T-helper 17 cell (primary cell): ENCODE results near the gene TARBP2. TPM values are rescaled to one million over a fixed set of nuclear protein-coding genes. Genes with fewer than 3 reads are reported as not detected.
"Not testable (repeated sequence)": the region's sequence is repeated elsewhere in the genome, so short reads cannot be mapped to it uniquely, and the experiment has no call there.

Source experiments
- ATAC-seq: fragments of 150-1000 bp; cut with Tn5 transposase; 2 replicates; pipeline ENCODE4 v1.10.0; 2021; ENCODE audit warnings: mild to moderate bottlenecking, moderate library complexity
- DNase-seq, 3 donors: peaks; one replicate each; pipeline versions ENCODE4 v3.0.0 to v3.0.0-alpha.2; 2020 to 2021
- H3K9me3 ChIP-seq: one replicate; pipeline ENCODE4 v1.7.0; 2013; ENCODE audit warnings: low read length, mild to moderate bottlenecking; ENCODE audit not compliant: control insufficient read depth, poor library complexity, severe bottlenecking
- H3K27ac Mint-ChIP-seq: one replicate; pipeline ENCODE4 v1.8.0; 2022; ENCODE audit warnings: mild to moderate bottlenecking, moderate library complexity, mixed read lengths
- H3K27me3 Mint-ChIP-seq: one replicate; pipeline ENCODE4 v1.8.0; 2022; ENCODE audit warnings: mixed read lengths
- H3K36me3 Mint-ChIP-seq: one replicate; pipeline ENCODE4 v1.8.0; 2022; ENCODE audit warnings: low read depth, mixed read lengths
- H3K4me1 Mint-ChIP-seq: one replicate; pipeline ENCODE4 v1.8.0; 2022; ENCODE audit warnings: mild to moderate bottlenecking, mixed read lengths
- H3K4me3 Mint-ChIP-seq: one replicate; pipeline ENCODE4 v1.8.0; 2022; ENCODE audit warnings: mild to moderate bottlenecking, moderate library complexity, mixed read lengths
- total RNA-seq, 4 donors: library from RNA in 2 of 4; stranded (reverse) in 2 of 4; gene quantifications; one replicate each; pipeline ENCODE4 v1.2.3 and lab custom pipeline; 2022 to 2026

Gene TARBP2
- total RNA-seq, 2 donors from 2014 or later = 28.4 to 29.3 TPM

- not testable (repeated sequence) for ATAC-seq, H3K9me3 ChIP-seq, H3K36me3 Mint-ChIP-seq, DNase-seq, H3K4me3 Mint-ChIP-seq, H3K27me3 Mint-ChIP-seq
- peak overlapping the region; percentile 90 for H3K27ac Mint-ChIP-seq
- H3K4me1 Mint-ChIP-seq = peaks cover 17% of the 10 kb centered on the region
These were observed 19.6 kb upstream of the TARBP2 start for GRCh38 chr12:53481458-53481857.

GRCh38 chr12:53481939-53482586, 19.0 kb upstream of the TARBP2 start:
- peak overlapping the region; percentile 90 for H3K27ac Mint-ChIP-seq
- ATAC-seq = peak; percentile 65
- DNase-seq = no peak
- H3K4me1 Mint-ChIP-seq = peaks cover 14% of the 10 kb centered on the region
- H3K9me3 ChIP-seq = no peaks in the 10 kb centered on the region
- no peaks in the 10 kb centered on the region for H3K27me3 Mint-ChIP-seq
- peaks cover 4% of the 10 kb centered on the region for H3K36me3 Mint-ChIP-seq
- H3K4me3 Mint-ChIP-seq = no peak overlapping the region

GRCh38 chr12:53482626-53483168, 18.4 kb upstream of the TARBP2 start:
- DNase-seq (no peak), ATAC-seq (no peak)
- H3K27ac Mint-ChIP-seq = peak overlapping the region; percentile 90
- H3K36me3 Mint-ChIP-seq = peaks cover 4% of the 10 kb centered on the region
- H3K4me1 Mint-ChIP-seq = peaks cover 17% of the 10 kb centered on the region
- no peaks in the 10 kb centered on the region for H3K9me3 ChIP-seq
- peak overlapping the region; percentile 66 for H3K4me3 Mint-ChIP-seq
- H3K27me3 Mint-ChIP-seq = no peaks in the 10 kb centered on the region

GRCh38 chr12:53483225-53483978, 17.7 kb upstream of the TARBP2 start:
- peaks cover 17% of the 10 kb centered on the region for H3K4me1 Mint-ChIP-seq
- H3K4me3 Mint-ChIP-seq = peak overlapping the region; percentile 66
- DNase-seq (no peak), ATAC-seq (no peak)
- no peaks in the 10 kb centered on the region for H3K9me3 ChIP-seq
- H3K27me3 Mint-ChIP-seq = no peaks in the 10 kb centered on the region
- peak overlapping the region; percentile 90 for H3K27ac Mint-ChIP-seq
- H3K36me3 Mint-ChIP-seq = peaks cover 4% of the 10 kb centered on the region

- H3K27ac Mint-ChIP-seq = peak overlapping the region; percentile 90
- DNase-seq = no peak
- no peak overlapping the region for H3K4me3 Mint-ChIP-seq
- no peak for ATAC-seq
- peaks cover 4% of the 10 kb centered on the region for H3K36me3 Mint-ChIP-seq
- no peaks in the 10 kb centered on the region for H3K27me3 Mint-ChIP-seq
- H3K9me3 ChIP-seq = no peaks in the 10 kb centered on the region
- peaks cover 17% of the 10 kb centered on the region for H3K4me1 Mint-ChIP-seq
These were observed 17.1 kb upstream of the TARBP2 start for GRCh38 chr12:53483979-53484377.

- Mint-ChIP-seq H3K4me1 (peaks cover 18% of the 10 kb centered on the region), H3K36me3 (peaks cover 4% of the 10 kb centered on the region), H3K27ac (peak overlapping the region; percentile 90), H3K27me3 (no peaks in the 10 kb centered on the region), H3K4me3 (no peak overlapping the region)
- H3K9me3 ChIP-seq = no peaks in the 10 kb centered on the region
- ATAC-seq (no peak), DNase-seq (no peak)
These were observed 16.2 kb upstream of the TARBP2 start for GRCh38 chr12:53484686-53485575.

- no peaks in the 10 kb centered on the region for H3K9me3 ChIP-seq
- DNase-seq (no peak), ATAC-seq (no peak)
- peaks cover 4% of the 10 kb centered on the region for H3K36me3 Mint-ChIP-seq
- no peaks in the 10 kb centered on the region for H3K27me3 Mint-ChIP-seq
- peak overlapping the region; percentile 90 for H3K27ac Mint-ChIP-seq
- peak overlapping the region; percentile 71 for H3K4me3 Mint-ChIP-seq
- H3K4me1 Mint-ChIP-seq = peaks cover 17% of the 10 kb centered on the region
These were observed 14.9 kb upstream of the TARBP2 start for GRCh38 chr12:53485955-53486735.

GRCh38 chr12:53486736-53487487, 14.2 kb upstream of the TARBP2 start:
- Mint-ChIP-seq H3K27me3 (no peaks in the 10 kb centered on the region), H3K4me1 (peaks cover 17% of the 10 kb centered on the region), H3K27ac (peak overlapping the region; percentile 67), H3K36me3 (peaks cover 2% of the 10 kb centered on the region), H3K4me3 (peak overlapping the region; percentile 71)
- DNase-seq (no peak), ATAC-seq (no peak)
- no peaks in the 10 kb centered on the region for H3K9me3 ChIP-seq

GRCh38 chr12:53489242-53489864, 11.7 kb upstream of the TARBP2 start:
- no peak for ATAC-seq
- Mint-ChIP-seq H3K27me3 (no peaks in the 10 kb centered on the region), H3K4me3 (no peak overlapping the region), H3K4me1 (peaks cover 30% of the 10 kb centered on the region), H3K36me3 (no peaks in the 10 kb centered on the region), H3K27ac (peak overlapping the region; percentile 72)
- no peak for DNase-seq
- no peaks in the 10 kb centered on the region for H3K9me3 ChIP-seq

GRCh38 chr12:53492188-53492587, 8.9 kb upstream of the TARBP2 start:
- peak overlapping the region; percentile 94 for H3K4me3 Mint-ChIP-seq
- H3K27ac Mint-ChIP-seq = peak overlapping the region; percentile 63
- ATAC-seq = no peak
- no peak for DNase-seq
- H3K36me3 Mint-ChIP-seq = peaks cover 2% of the 10 kb centered on the region
- no peaks in the 10 kb centered on the region for H3K27me3 Mint-ChIP-seq
- H3K4me1 Mint-ChIP-seq = peaks cover 28% of the 10 kb centered on the region
- H3K9me3 ChIP-seq = no peaks in the 10 kb centered on the region

GRCh38 chr12:53492830-53493609, 8.1 kb upstream of the TARBP2 start:
- Mint-ChIP-seq H3K27ac (peak overlapping the region; percentile 90), H3K4me1 (peaks cover 32% of the 10 kb centered on the region)

More at GRCh38 chr12:53492830-53493609, 8.1 kb upstream of the TARBP2 start:
- H3K36me3 Mint-ChIP-seq = peaks cover 2% of the 10 kb centered on the region
- H3K27me3 Mint-ChIP-seq = no peaks in the 10 kb centered on the region
- no peaks in the 10 kb centered on the region for H3K9me3 ChIP-seq
- H3K4me3 Mint-ChIP-seq = peak overlapping the region; percentile 94
- peak; percentile 76 to 82 (median 81) for DNase-seq
- peak; percentile 94 for ATAC-seq
